ENCODE data around the gene CSGALNACT2. TPM values are rescaled to one million over a fixed set of nuclear protein-coding genes. Genes with fewer than 3 reads are reported as not detected.

The CSGALNACT2 gene
- polyA plus RNA-seq, 1 donor = 23.9 TPM

- DNase-seq (ENCODE audit: low read depth) = no peak
Observed at GRCh38 chr10:43226851-43227845, 88.9 kb downstream of the CSGALNACT2 start.

GRCh38 chr10:43227911-43228782 lies 89.9 kb downstream of the CSGALNACT2 start:
- no peak for DNase-seq (ENCODE audit: low read depth)

- no peak for DNase-seq (ENCODE audit: low read depth)
Observed at GRCh38 chr10:43228783-43229207, 90.5 kb downstream of the CSGALNACT2 start.

GRCh38 chr10:43229208-43230061 lies 91.2 kb downstream of the CSGALNACT2 start:
- no peak for DNase-seq (ENCODE audit: low read depth)

- DNase-seq (ENCODE audit: low read depth) = no peak
Observed at GRCh38 chr10:43230101-43230908, 92.1 kb downstream of the CSGALNACT2 start.

- no peak for DNase-seq (ENCODE audit: low read depth)
Observed at GRCh38 chr10:43230909-43231522, 92.8 kb downstream of the CSGALNACT2 start.

GRCh38 chr10:43231523-43232078 lies 93.4 kb downstream of the CSGALNACT2 start:
- no peak for DNase-seq (ENCODE audit: low read depth)

- DNase-seq (ENCODE audit: low read depth) = no peak
Observed at GRCh38 chr10:43233601-43234430, 95.6 kb downstream of the CSGALNACT2 start.

- no peak for DNase-seq (ENCODE audit: low read depth)
Observed at GRCh38 chr10:43234471-43235041, 96.3 kb downstream of the CSGALNACT2 start.

Other genes starting within 250 kb of the CSGALNACT2 start
- gene RET, start 61.4 kb upstream of the CSGALNACT2 start, polyA plus RNA-seq (ENCODE audit: insufficient read length) = 3.4 TPM
- 0.43 TPM for gene RASGEF1A, start 128.6 kb downstream of the CSGALNACT2 start, polyA plus RNA-seq (ENCODE audit: insufficient read length)
- 1.1 TPM for gene FXYD4, start 233.2 kb downstream of the CSGALNACT2 start, polyA plus RNA-seq (ENCODE audit: insufficient read length)